Stimulated activated CD4-positive, alpha-beta T cell treated with anti-CD3 and anti-CD28 coated beads, TNF-alpha, amount 100 ng/mL, for 24 hours (primary cell): ENCODE measurements around the gene PLA2G4D.

ENCODE experiments used
- DNase-seq, 3 experiments: peaks; one replicate each; pipeline ENCODE4 v3.0.0-alpha.2; 2020; ENCODE audit warnings: low read depth in 3 of 3

The PLA2G4D gene

DNA sequence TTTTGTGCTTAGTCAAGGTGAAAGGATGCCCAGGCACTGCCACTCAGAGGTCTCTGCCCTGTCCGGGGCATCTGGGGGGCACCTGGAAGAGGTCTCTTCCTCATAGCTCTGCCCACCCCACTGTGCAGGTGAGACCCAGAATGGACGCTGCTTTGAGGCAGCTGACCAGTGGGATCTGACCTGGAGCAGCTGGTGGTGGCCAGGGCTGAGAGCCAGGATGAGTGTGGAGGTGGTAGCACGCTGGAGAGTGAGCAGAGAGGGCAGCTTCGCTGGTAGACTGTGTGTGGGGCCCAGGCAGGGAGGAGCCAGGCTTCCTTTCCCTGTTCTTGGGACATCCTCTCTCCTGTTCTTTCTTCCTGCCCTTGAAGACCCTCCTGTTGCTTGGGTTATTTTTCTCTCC is 41.4 kb downstream of the PLA2G4D start:
- DNase-seq: no peak

DNA sequence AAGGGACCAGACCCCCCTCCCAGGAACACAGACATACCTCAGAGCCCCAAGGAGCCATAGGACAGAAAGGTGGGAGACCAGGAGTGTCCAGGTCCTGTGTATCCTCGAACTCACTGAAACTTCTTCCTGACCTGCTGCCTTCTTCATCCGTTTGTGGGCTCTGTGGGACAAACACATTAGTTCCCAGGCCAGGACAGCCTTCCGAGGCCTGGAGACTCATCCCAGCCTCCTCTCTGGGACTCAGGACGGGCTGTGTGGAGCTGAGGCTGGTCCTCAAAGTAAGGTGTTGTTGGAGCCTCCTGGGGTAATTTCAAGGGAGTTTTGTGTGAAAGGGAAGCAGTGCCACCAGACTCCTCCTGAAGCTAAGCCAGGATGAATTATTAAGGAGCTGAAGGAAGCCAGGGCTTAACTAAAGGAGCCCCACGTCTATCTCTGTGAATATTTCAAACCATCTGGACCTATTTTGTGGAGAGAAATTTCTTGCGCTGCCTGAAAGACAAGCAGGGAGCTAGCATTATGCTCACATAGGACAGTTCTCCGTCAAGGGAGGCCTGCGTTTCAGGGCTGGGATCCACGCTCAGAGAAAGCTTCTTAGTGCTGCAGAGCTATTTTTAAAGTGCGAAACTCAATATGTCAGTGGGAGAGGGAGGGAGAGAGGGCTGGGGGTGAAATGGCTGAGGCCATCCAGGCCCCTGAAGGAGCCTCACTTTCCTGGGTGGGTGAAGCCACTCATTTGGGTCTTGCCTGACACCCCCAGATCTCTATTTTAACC is 43.7 kb downstream of the PLA2G4D start:
- no peak for DNase-seq

DNA sequence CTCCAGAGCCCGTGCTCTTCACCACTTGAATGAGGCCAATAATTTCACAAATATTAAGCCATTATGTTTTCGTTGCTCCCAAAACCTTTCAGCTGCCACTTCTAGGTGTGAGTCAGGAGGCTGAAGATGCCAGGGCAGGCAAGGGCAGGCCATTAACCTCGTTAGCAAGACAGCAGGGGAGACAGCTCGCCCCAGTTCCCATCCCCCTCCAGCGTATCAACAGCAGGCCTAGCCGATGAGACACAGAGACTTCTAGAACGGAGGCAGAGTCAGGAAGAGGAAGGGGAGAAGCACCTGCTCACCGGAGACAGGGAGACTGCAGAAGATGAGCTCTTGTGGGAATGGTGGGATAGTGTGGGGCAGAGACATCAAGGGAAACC is 45.6 kb downstream of the PLA2G4D start:
- DNase-seq: no peak

- no peak for DNase-seq
Observed at GRCh38 chr15:42048080-42048820, 46.1 kb downstream of the PLA2G4D start.

DNA sequence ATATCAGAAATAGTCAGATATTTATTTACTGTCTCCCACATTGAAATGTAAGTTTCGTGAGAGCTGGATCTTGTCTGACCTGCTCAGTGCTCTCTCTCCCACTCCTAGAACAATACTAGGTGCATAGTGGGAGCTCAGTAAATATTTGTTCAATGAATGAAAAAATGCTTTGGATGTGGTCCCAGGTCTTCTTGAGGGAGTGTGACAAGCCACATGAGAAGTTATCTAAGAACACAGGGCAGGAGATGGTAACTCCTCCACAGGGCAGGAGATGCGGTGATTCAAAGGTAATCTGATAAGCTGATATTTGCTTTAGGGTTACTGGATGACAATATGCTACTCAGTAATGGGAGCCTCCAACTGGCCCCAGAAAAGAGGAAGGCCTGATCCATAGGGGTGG is 47.8 kb downstream of the PLA2G4D start:
- no peak for DNase-seq

DNA sequence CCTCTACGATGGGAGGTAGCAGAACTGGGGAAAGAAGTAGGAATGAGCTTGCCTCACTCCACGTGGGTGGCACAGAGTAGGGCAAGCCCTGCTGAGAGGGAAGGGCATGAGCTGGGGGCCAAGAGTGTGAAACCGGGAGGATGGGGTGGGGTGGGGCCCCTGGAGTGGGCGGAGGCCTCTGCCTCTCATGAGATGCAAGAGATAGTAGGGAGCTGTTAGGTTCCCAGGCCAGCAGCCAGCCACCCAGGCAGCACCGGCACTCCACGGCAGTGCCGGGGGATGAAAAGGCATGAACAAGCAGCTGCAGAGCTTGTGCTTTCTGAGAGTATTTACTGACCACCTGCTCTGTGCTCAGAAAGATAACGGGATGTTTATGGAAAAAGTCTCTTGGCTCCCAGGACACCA is 49.1 kb downstream of the PLA2G4D start:
- DNase-seq: no peak

DNA sequence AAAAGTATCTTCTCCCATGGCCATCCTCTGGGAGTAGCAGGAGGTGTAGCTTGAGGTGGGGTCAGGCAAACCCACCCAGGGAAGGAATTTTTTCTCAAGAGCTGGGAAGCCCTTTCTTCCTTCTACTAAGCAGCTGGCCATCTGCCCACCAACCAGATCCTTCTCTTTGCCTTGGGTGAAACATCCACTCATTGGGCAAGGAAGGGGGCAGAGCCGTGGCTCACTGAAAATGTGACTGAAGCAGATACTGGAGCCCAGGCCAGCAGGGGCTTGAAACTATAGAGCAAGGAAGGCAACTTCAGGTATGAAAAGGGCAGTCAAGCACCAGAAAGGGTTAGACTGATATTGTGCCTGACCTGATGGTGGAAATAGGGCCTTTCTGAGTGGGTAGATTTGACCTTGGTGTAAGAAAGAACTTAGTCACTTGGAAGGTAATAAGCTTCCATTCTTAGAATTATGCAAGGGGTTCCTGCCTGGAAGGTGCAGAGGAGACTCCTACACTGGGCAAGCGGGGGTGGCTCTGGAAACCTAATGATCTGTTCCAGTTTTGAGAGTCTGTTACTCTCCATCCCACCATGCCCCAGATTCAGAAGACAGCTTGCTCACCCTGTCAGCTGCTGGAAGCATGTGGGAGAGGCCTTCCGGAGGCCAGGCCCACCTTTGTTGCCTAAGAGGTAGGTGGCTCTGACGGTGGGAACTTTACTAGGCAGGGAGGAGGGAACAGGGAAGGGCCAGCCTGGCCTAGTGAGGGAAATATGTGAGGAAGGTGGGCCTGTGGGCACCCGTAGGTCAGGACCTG is 51.6 kb downstream of the PLA2G4D start:
- DNase-seq: no peak

DNA sequence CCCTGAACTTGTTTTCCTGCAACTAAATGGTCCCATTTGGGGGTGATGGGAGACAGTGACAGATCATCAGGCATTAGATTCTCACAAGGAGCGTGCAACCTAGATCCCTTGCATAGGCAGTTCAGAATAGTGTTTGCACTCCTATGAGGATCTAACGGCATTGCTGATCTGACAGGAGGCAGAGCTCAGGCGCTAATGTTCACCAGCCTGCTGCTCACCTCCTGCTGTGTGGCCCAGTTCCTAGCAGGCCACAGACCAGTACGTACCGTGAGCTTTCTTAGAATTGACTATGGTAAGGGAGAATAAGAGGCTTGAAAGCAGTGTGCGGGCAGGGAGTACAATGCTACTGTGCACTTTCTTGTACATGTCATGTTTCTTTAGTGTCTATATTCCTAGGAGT is 56.0 kb downstream of the PLA2G4D start:
- DNase-seq: no peak

- no peak for DNase-seq
Observed at GRCh38 chr15:42037656-42038055, 56.7 kb downstream of the PLA2G4D start.

DNA sequence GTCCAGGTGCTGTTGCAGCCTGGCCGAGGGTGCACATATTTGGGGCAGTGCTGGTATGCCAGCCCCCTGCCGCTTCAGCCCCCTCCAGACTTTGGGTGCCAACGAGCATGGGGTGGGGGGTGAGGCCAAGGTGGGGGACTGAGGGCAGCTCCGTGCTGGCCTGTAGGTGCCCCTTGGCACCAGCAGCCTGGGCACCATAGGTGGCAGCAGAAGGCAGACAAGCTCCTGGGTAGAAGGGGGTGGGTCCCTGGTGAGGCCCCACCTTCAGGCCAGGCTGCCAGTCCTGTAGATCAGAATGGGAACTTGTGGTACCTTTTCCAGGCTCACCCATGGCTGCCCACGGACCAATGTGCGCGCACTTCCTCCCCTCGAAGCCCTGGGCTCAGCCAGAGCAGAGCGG is 57.4 kb downstream of the PLA2G4D start:
- no peak for DNase-seq

- no peak for DNase-seq
Observed at GRCh38 chr15:42036112-42036905, 58.1 kb downstream of the PLA2G4D start.

GRCh38 chr15:42035435-42035761 is 59.0 kb downstream of the PLA2G4D start:
- DNase-seq: no peak

DNA sequence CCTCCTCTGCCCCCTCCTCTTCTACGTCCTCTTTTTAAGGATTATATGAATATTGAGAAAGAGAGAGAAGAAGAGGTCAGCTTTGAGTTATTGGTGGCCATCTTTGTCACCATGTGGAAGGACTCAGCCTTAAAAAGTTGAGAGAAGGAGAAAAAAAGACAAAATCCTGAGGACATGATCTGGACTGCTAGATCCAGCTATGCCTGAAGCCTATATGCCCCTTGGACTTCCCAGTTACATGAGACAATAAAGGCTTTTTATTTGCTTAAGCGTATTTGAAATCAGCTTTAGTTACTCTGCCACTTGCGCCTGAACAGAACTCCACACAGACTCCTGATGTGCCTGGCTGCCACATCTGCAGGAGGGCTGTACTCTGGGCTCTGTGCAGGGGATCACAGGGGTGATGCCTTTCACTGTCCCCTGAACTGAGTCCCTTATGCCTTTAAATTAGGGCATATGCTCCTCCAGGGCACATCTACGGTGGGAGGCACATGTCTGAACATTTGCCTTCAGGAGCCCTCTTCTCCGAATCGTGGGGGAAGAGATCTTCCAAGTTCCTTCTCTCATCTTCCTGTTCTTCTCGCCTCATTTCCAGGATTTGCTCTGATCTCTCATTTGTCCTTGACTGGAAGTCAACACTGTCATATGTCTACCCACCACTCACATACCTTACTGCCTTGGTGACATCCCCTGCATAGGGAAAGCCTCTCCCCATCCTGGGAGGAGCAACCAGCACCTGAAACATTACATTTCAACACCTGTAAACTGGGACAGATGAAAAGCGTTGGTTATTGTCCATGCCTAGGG is 59.5 kb downstream of the PLA2G4D start:
- DNase-seq: no peak

GRCh38 chr15:42033214-42033873 is 61.0 kb downstream of the PLA2G4D start:
- no peak for DNase-seq

- DNase-seq: no peak
Observed at GRCh38 chr15:42032376-42033213, 61.8 kb downstream of the PLA2G4D start.

DNA sequence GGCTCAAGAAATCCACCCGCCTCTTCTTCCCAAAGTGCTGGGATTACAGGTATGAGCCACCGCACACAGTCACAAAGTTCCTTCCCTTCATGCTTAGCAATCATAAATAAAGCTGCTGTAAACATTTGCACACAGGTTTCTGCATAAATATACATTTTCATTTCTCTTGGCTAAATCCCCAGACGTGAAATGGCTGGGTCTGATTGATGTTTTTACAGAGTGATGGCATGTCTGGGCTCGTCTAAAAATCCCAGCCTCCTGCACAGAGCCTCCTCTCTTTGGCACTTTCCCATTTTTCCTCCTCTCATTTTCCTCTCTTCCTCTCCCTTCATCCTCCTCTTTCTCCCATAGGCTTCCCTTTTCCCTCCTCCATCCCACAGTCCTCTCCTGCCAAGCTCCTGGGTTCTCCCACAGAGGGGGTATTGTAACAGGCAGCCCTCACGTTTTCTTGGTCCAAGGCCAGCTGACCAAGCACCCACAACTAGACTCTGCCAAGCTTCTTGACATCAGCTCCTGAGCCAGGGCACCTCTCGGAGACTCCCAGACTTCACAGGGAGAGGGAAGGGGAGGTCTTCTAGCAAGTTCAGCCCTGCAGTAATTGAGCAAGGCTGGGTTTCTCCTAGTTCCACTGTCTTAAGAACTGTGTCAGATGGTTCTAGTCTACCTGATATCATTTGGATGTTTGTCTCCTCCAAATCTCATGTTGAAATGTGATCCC is 63.0 kb downstream of the PLA2G4D start:
- no peak for DNase-seq

GRCh38 chr15:42027521-42027920 is 66.8 kb downstream of the PLA2G4D start:
- no peak for DNase-seq

DNA sequence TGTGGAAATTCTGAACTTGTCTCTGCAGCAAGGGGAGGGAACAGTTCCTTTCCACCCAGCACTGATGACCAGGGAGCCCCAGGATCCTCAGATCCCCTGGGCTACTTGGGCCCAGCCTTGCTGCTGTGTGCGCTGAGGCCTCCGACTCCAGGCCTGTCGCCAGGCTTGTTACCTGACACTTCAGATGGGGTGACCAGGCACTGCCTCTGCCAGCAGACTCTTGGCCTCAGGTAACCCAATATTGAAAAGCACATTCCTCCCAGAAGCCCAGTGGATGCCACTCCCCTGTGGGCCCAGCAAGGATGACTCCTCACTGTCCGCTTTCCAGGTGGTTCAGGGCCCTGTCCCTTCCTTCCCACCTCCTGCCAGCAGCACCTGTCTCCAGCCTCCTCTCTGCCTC is 70.1 kb downstream of the PLA2G4D start:
- DNase-seq: no peak

GRCh38 chr15:42021593-42021992 is 72.8 kb downstream of the PLA2G4D start:
- no peak for DNase-seq
